NCI-H774 (cell line): Measurements from ENCODE around the gene C5orf58.

Source experiments
- DNase-seq: peaks from one replicate; lab custom pipeline; 2025; lab: John Stamatoyannopoulos, UW

Gene C5orf58

DNA sequence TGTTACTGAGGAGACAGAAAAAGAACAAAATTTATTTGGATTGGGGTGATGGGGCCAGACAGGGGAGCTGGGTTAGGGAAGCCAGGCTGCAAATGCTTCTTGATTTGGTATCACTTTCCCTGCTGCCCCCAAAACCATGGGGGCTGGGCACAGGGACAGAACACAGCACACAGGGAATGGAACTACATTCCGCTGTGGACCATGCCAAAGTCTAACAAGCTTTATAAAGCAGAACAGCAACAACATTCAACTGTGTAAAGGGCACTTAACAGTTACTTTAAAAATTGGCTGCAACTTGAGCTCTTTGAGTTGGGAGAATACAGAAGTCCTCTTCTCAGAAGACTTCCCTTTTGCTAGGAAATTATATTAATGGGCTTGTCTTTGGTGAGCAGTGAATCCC is 23.8 kb downstream of the C5orf58 start:
- DNase-seq: no peak

DNA sequence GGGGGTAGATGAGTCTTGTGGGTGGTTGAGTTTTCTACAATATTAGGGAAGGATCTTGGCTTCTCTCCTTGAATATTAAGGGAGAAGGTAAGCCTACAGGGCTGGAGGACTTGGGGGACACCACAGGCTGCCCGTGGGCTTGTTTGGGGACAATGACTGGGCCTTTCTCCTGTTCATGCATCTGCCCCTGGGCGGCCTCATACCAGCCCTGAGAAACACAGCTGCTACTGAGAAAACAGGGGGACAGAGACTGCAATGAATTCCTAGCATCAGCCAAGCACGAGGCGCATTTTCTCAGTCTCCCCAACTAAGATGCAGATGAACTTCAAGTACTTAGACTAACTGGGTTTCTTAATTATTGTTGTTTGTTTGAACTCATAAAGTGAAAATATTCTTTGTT is 24.6 kb downstream of the C5orf58 start:
- DNase-seq: no peak

- DNase-seq: no peak
These were observed 28.8 kb downstream of the C5orf58 start for GRCh38 chr5:170261528-170262043.

DNA sequence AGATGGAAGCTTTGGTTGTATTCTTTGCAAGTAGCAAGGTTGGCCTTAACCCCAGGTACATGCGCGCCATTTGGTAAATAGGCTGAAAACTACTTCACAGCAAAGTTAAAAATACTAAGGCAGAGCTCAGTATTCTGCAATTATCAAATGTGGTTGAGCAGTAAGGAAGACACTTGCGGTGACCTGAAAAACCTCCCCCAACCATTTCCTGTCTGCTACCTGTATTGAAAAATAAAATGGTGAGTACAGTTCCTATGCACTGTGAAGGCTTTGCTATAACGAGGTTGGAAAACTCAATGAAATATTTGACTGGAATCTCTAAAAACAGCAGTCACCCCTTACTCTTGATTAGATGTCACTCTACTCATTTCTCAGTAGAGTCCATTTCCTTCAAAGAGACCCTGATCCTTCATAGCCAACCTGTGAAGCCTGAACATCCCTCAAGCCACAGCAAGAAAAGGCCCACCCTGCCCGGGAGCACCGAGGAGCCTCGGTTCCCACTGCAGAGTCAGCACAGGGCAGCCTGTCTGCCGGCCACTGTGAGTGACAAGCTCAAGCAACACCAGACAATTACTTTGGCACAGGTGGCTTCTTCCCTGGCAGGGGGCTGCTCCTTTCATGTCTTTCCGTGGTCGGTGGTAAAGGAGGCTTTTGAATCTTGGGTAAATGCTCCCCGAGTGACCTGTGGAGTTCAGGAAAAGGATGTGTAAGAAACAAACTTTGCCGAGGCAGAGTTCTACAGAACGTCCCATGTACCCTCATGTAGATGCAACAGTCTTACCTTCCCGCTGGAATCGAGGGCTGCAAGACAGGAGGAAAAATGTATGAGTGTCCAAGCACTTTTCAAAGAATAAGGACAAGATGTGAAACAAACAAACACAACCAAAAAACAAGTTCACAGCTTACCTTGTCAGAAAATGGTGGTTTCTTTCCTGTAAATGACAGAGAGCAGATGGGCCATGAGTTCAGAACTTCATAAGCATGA is 29.6 kb downstream of the C5orf58 start:
- no peak for DNase-seq

DNA sequence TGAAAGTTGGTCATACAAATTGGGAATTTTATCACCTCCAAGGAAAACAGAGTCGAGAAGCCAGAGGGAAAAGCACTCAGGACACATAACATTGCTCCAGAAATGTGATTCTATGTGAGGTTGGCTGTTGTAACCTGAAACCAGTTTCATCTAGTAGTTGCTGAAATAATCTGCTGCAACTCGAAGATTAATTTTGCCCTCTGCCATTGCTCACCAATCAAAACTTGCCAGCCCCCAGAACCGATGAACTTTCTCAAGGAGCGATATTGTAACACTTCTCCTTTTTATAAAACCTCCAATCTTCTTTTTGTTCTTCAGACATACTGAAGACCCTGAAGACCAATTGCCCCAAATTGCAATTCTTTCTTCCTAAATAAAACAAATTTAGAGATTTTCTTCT is 31.1 kb downstream of the C5orf58 start:
- DNase-seq: no peak

GRCh38 chr5:170265522-170265921 is 32.7 kb downstream of the C5orf58 start:
- DNase-seq: no peak

DNA sequence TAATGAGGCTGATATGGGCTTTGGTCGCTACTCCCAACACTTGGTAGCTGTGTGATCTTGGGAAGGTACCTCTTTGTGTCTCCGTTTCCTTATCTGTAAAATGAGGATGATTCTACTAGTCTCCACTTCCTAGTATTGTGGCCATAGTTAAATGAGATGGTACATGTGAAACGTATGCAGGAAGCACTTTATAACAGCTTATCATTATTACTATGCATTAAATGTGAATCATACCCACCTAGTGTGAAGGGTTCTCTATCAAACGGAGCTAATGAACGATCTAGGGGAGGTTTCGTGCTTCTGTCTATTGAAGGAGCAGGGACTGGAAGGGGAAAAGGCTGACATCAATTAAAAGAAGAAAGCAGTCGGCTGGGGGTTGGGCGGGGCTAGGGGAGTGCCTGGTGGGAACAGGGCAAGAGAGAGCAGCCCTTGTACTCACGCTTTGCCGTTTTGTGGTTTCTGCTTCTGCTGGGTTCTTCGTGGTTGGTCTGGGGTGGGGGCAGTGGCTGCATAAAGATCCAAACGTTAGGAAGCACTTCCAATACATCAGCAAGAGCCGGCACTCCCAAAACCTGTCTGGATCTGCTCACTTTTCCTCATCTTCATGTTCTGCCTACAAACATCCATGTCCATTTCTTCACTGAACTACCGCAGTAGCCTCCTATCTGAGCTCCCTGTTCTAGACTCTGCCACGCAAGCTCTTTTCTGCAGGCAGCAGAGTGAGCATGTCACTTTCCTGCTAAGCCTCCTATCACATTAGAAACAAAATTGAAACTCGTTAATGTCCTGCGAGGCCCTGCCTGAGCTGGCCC is 34.0 kb downstream of the C5orf58 start:
- no peak for DNase-seq

DNA sequence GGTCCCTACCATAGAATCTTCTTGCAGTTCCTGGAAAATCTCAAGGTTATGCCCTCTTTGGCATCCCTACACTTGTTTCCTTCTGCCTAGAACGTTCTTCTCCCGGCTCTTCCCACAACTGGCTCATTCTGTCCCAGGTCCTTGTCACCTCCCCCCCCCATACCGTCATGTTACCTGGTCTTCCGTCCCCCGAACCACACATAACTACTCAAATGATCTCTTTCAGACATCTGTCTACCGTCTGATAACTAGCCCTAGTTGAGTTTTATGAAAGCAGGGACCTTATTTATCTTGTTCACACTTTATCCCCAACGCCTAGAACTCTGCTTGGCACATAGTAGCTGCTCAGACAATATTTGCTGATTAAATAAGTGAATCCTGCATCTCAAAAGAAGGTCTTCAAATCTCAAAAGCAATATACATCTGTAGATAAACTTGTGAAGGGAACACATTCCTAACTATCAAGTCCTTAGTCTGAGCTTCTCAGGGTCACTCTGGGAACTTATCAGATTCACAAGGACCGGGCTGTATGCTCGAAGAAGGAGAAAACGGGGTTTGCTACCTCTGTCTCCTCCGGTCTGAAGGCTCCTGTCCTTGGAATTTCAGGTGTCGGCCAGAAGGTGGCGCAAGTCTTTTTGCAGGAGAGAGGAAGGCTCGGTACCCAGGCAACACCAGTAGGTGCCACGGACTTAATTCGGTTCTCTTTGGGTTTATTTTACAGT is 34.8 kb downstream of the C5orf58 start:
- DNase-seq: peak; percentile 62

GRCh38 chr5:170268153-170268689 is 35.4 kb downstream of the C5orf58 start:
- DNase-seq: no peak

DNA sequence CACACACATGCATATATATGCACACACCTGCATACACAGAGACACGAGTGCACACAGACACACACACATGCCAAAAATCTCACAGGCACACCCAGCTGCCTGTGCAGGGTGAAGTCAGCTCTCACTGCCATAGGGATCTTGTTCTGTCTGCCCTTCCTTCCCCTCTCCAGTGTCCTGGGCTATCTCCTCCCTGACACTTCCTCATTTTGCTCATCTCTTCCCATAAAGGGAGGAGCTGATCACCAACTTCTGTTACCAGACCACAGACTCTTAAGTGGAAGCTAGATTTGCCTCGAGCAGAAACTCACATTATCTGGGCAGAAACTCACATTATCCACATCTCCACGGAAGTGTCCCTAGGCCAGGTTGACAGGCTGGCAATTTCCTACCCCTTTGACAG is 36.1 kb downstream of the C5orf58 start:
- DNase-seq: no peak

DNA sequence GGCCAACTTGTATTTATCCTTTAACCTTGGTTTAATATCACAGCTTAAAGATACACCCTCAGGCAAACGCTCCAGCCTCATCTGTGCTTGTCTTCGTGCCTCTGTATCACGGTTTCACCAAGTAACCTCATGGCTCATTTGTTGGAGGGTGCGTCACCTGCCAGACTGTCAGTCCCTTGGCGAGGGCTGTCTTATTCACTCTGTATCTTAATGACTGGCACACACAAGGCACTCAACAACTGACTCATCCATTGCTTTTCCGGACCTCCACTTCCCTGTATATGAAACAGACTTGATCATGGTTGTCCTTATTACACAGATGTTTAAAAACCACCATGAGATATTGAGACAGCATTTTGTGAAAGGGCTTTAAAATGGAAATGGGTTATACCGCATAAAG is 36.8 kb downstream of the C5orf58 start:
- DNase-seq: no peak

DNA sequence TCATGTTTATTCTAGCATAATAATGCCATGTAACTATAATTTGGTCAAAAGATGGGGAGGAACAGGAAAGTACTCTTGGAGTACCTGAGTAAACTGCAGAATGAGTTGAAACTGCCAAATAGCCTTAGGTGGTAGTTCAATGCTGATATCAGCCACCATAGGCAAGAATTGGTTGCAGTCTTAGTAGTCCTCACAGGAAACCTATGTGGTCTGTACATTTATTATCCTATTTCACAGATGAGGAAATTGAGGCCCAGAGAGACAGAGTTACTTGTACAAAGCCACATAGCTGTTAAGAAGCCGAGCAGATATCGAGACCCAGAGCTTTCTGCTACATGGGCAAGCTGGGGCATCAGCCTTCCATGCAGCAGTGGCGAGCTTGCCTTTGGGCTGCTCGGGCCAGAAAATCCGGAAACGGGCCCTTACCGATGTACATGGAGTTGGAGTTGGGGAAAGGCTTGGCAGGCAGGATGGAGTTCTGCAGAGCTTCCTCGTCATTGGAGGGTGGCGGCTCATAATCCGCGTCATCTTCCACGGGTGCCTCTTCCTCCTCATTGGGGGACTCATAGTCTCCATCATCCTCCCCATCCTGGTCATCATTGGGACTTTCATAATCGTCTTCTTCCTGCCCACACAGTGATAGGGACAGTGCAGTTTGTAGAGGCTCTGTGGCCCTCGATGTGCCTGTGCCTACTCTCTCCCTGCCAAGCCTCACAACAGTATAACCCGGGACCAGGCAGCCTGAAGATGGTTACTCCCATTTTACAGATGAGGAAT is 37.7 kb downstream of the C5orf58 start:
- DNase-seq: no peak

GRCh38 chr5:170273968-170274710 is 41.4 kb downstream of the C5orf58 start:
- DNase-seq: peak; percentile 76

DNA sequence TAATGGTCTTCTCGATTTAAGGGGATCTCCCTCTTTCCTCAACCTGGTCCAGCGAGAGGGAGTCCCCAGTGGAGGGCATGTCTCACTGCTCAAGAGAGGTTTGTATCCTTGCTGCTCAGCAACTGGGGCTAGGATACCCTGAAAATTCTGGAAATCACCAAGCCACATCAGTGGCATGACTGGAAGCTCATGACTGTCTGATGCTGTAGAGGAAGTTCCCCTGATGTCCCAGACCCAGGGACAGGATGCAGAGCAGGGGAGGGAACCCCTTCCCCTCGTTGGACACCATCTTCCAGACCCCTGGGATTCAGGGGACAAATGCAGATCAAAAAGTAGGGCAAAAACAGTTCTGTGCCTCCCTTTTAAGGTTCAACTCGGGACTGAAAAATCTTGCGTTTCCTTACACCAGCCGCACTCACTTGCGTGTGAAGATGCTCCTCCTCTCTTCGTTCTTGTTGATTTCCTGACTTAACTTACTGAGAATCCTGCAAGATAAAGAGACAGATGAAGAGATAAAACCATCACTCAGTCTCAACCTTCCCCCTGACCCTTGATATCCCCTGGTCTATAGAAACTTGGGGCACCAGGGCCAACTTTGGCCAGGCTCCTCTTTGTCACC is 42.7 kb downstream of the C5orf58 start:
- no peak for DNase-seq

GRCh38 chr5:170276140-170276539 is 43.4 kb downstream of the C5orf58 start:
- no peak for DNase-seq

- DNase-seq: no peak
These were observed 45.1 kb downstream of the C5orf58 start for GRCh38 chr5:170277867-170278281.

DNA sequence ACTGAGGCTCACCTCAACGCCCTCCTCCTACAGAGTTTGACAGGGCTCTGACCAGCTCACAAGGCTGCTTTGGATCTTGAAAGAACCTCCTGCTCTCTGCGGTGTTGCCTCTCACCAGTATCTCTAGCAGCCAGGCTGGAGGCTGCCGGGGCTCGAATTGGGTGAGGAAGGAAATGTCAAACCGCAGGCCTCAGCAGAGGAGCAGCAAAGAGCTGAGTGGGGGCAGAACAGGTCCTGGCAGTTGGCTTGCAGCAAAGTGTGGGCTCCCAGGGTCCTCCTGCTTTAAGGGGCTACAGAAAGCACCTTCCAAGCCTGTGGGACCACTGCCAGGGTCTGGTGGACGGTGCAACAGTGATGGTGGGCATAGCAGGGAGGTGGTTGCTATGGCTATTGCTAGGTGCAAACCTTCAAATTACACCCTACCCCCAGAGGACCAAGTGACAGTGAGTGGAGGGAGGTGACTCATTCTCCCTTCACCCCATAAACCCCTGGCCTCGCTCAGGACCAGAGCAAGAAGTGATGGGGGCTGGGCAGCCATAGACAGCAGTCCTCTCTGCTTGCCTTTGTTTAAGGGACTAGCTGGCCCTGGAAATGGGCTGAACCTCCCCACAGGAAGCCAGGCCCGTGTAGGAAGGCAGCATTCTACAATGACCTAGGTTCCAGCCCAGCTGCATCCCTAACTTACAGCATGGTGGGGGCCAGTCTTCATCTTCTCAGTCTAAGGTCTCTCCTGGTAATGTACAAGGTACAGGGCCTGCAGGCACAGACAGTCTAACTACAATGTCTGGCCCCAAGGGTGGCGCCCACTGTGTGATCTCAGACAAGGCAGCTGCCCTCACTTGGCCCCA is 46.0 kb downstream of the C5orf58 start:
- no peak for DNase-seq

GRCh38 chr5:170279459-170279817 is 46.7 kb downstream of the C5orf58 start:
- DNase-seq: no peak

DNA sequence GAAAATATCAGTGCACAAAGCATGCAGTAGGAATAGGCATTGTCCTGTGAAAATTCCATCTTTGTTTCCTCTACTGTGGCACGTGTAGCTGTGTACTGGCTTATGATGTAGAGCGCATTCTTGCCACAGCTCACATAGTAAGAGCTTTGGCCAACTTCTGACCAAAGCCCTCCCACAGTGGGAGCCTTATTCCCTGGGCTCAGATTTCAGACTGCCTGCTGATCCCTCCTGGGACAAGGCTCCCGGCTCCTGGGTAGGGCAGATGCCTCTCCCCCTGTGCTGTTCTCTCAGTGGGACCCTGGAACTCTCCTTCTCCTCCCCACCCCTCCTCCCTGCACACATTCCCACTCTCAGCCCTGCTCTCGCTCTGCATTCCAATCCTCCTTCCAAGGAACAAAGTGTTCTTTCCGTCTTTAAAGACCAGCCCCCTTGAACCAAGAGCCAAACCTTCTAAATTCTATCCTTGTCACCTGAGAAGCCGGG is 47.3 kb downstream of the C5orf58 start:
- DNase-seq: no peak
